PC-3 (cell line): ENCODE measurements around the gene ARHGEF6.

Experiments
- CTCF ChIP-seq: fragments of 300-600 bp; sonication (generic); conservative IDR thresholded peaks from 2 replicates; pipeline ENCODE4 v1.5.1; 2017; ENCODE audit warnings: antibody characterized with exemption, low read depth, mild to moderate bottlenecking, low read length
- EZH2phosphoT487 ChIP-seq: fragments of 300-600 bp; sonication (generic); IDR thresholded peaks from 2 replicates; pipeline ENCODE4 v1.6.1; 2018; ENCODE audit warnings: mild to moderate bottlenecking, antibody characterized with exemption, low read length, borderline replicate concordance

- TF ChIP-seq CTCF (no peak), EZH2phosphoT487 (no peak)
Measured at GRCh38 chrX:136789856-136790255, 9.1 kb upstream of the ARHGEF6 start.
